Neural progenitor cell (in vitro differentiated cells): ENCODE data around the gene SFPQ. TPM values are rescaled to one million over a fixed set of nuclear protein-coding genes. Genes with fewer than 3 reads are reported as not detected.

Source experiments
- DNase-seq: peaks from one replicate; pipeline ENCODE4 v3.0.0-alpha.2; 2016; ENCODE audit warnings: low spot score
- H2AFZ ChIP-seq: fragments of 200-600 bp; sonication (generic); replicated peaks from 2 replicates; pipeline ENCODE4 v1.6.1; 2016; ENCODE audit warnings: antibody characterized with exemption
- H3F3A ChIP-seq: fragments of 200-600 bp; sonication (generic); 2 replicates; pipeline ENCODE4 v1.6.1; 2016; ENCODE audit warnings: antibody characterized with exemption, low read depth
- H3K27ac ChIP-seq: fragments of 200-600 bp; sonication (generic); 2 replicates; pipeline ENCODE4 v1.5.1; 2016; ENCODE audit warnings: mild to moderate bottlenecking
- H3K27me3 ChIP-seq: fragments of 200-600 bp; sonication (generic); 2 replicates; pipeline ENCODE4 v1.6.1; 2016; ENCODE audit warnings: mild to moderate bottlenecking, moderate library complexity
- H3K36me3 ChIP-seq: fragments of 200-600 bp; sonication (generic); 2 replicates; pipeline ENCODE4 v1.5.1; 2016
- H3K4me1 ChIP-seq: fragments of 200-600 bp; sonication (generic); 2 replicates; pipeline ENCODE4 v1.6.1; 2016; ENCODE audit warnings: mixed run types
- H3K4me2 ChIP-seq: fragments of 200-600 bp; sonication (generic); 2 replicates; pipeline ENCODE4 v1.6.1; 2016
- H3K4me3 ChIP-seq: fragments of 200-600 bp; sonication (generic); 2 replicates; pipeline ENCODE4 v1.5.1; 2016
- H3K79me2 ChIP-seq: fragments of 200-600 bp; sonication (generic); 2 replicates; pipeline ENCODE4 v1.6.1; 2016; ENCODE audit warnings: low read depth
- H3K9ac ChIP-seq: fragments of 200-600 bp; sonication (generic); 2 replicates; pipeline ENCODE4 v1.6.1; 2016
- H3K9me3 ChIP-seq: fragments of 200-600 bp; sonication (generic); 2 replicates; pipeline ENCODE4 v1.5.1; 2016; ENCODE audit warnings: low read depth
- H4K20me1 ChIP-seq: fragments of 200-600 bp; sonication (generic); 2 replicates; pipeline ENCODE4 v1.6.1; 2016; ENCODE audit warnings: low read depth
- H3K27ac Mint-ChIP-seq: 3 replicates; pipeline ENCODE4 v1.8.0; 2021; ENCODE audit warnings: mixed read lengths
- H3K27me3 Mint-ChIP-seq: 2 replicates; pipeline ENCODE4 v1.8.0; 2022; ENCODE audit warnings: low read depth, mild to moderate bottlenecking, inconsistent platforms, moderate library complexity, mixed read lengths; ENCODE audit not compliant: insufficient read depth
- H3K36me3 Mint-ChIP-seq: 3 replicates; pipeline ENCODE4 v1.8.0; 2021; ENCODE audit warnings: mixed read lengths
- H3K4me1 Mint-ChIP-seq: 3 replicates; pipeline ENCODE4 v1.8.0; 2021; ENCODE audit warnings: mixed read lengths
- H3K4me3 Mint-ChIP-seq: 3 replicates; pipeline ENCODE4 v1.8.0; 2021; ENCODE audit warnings: mild to moderate bottlenecking, moderate library complexity, mixed read lengths
- H3K9me3 Mint-ChIP-seq: 3 replicates; pipeline ENCODE4 v1.8.0; 2020; ENCODE audit warnings: mixed read lengths
- CTCF ChIP-seq: fragments of 200-600 bp; sonication (generic); IDR thresholded peaks from 2 replicates; pipeline ENCODE4 v1.5.1; 2017; ENCODE audit warnings: antibody characterized with exemption, mild to moderate bottlenecking
- EZH2 ChIP-seq: fragments of 200-600 bp; sonication (generic); IDR thresholded peaks from 2 replicates; pipeline ENCODE4 v1.6.1; 2017; ENCODE audit warnings: antibody characterized with exemption, mild to moderate bottlenecking, moderate library complexity
- EZH2phosphoT487 ChIP-seq: fragments of 200-600 bp; sonication (generic); IDR thresholded peaks from 2 replicates; pipeline ENCODE4 v1.6.1; 2017; ENCODE audit warnings: antibody characterized with exemption
- total RNA-seq: library from RNA; depleted of rRNA; stranded (reverse); fragments of >200 nt; gene quantifications from 2 replicates; pipeline ENCODE4 v1.2.3, GENCODE V29; 2015; ENCODE audit warnings: low replicate concordance

Gene SFPQ
- total RNA-seq, 1 donor from 2014 or later: 438 TPM

- Histone ChIP-seq H3K4me2 (peak overlapping the region; percentile 67), H2AFZ (peak overlapping the region; percentile 86), H3K9me3 (no peaks in the 10 kb centered on the region), H3K27ac (no peak overlapping the region), H3K4me1 (peaks cover 16% of the 10 kb centered on the region), H3K79me2 (no peaks in the 10 kb centered on the region), H3K9ac (no peak overlapping the region), H3F3A (peaks cover 19% of the 10 kb centered on the region), H4K20me1 (no peaks in the 10 kb centered on the region), H3K27me3 (no peaks in the 10 kb centered on the region), H3K4me3 (no peak overlapping the region), H3K36me3 (no peaks in the 10 kb centered on the region)
- TF ChIP-seq CTCF (no peak), EZH2phosphoT487 (no peak), EZH2 (no peak)
- no peaks in the 10 kb centered on the region for H3K9me3 Mint-ChIP-seq
- no peak overlapping the region for H3K27ac Mint-ChIP-seq
- H3K4me1 Mint-ChIP-seq: peaks cover 20% of the 10 kb centered on the region
- H3K36me3 Mint-ChIP-seq: no peaks in the 10 kb centered on the region
- H3K27me3 Mint-ChIP-seq: peaks cover 6% of the 10 kb centered on the region
- peak overlapping the region; percentile 13 for H3K4me3 Mint-ChIP-seq
- no peak for DNase-seq
Measured at GRCh38 chr1:35211120-35211414, 18.1 kb upstream of the SFPQ start.

DNA sequence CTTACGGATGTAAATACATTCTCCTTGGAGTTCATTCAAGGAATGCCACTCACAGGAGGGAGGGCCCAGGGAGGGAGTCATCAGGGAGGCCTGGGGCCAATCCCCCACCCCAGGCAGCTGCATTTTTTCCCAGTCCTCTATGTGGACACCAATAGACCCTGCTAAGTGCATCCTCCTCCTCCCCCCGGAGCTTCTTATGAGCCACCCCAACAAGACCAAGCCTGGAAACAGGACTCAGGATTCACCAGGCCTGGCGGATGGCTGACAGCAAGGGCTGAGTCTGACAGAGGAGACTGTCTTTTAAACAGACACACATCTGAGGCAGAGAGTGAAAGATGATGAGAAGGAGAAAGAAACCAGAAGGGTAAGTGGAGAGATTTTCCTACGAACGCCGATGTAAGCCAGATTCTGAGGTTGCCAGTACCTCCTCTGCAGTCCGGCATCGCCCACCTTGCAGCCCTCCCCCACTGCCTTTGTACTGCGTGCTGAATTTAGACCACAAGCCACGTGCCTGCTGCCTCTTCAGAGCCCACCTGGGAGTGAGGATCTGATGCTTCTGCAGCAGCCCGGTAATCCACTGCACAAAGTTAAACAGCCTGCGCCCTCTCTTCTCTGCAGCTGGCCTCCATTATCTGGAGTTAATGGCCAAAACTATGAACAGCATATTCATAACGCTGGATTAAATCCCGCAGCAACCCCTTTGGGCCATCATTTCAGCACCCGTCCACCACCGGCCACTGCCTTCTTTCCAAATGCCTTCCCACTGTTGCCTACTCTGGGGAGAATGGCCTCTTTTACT is 17.6 kb upstream of the SFPQ start:
- peaks cover 16% of the 10 kb centered on the region for H3K4me1 ChIP-seq
- no peak overlapping the region for H3K9ac ChIP-seq
- H3K27ac ChIP-seq: no peak overlapping the region
- TF ChIP-seq EZH2 (no peak), EZH2phosphoT487 (no peak)
- H4K20me1 ChIP-seq: no peaks in the 10 kb centered on the region
- no peaks in the 10 kb centered on the region for H3K36me3 Mint-ChIP-seq
- peaks cover 19% of the 10 kb centered on the region for H3F3A ChIP-seq
- H3K4me3 ChIP-seq: no peak overlapping the region
- H3K4me2 ChIP-seq: peak overlapping the region; percentile 67
- DNase-seq: peak; percentile 65
- H2AFZ ChIP-seq: peak overlapping the region; percentile 86
- no peaks in the 10 kb centered on the region for H3K36me3 ChIP-seq
- H3K27me3 Mint-ChIP-seq: peaks cover 6% of the 10 kb centered on the region
- no peaks in the 10 kb centered on the region for H3K9me3 Mint-ChIP-seq
- H3K4me1 Mint-ChIP-seq: peaks cover 20% of the 10 kb centered on the region
- no peaks in the 10 kb centered on the region for H3K27me3 ChIP-seq
- peak overlapping the region; percentile 13 for H3K4me3 Mint-ChIP-seq
- H3K9me3 ChIP-seq: no peaks in the 10 kb centered on the region
- H3K79me2 ChIP-seq: no peaks in the 10 kb centered on the region
- peak overlapping the region; percentile 89 for H3K27ac Mint-ChIP-seq

GRCh38 chr1:35203295-35203694 is 10.3 kb upstream of the SFPQ start:
- H3K27me3 ChIP-seq: no peaks in the 10 kb centered on the region
- no peaks in the 10 kb centered on the region for H4K20me1 ChIP-seq
- no peak overlapping the region for H3K27ac ChIP-seq
- H3K27ac Mint-ChIP-seq: no peak overlapping the region
- H3F3A ChIP-seq: no peaks in the 10 kb centered on the region
- peaks cover 5% of the 10 kb centered on the region for H3K4me1 ChIP-seq
- H2AFZ ChIP-seq: no peak overlapping the region
- no peaks in the 10 kb centered on the region for H3K9me3 Mint-ChIP-seq
- no peaks in the 10 kb centered on the region for H3K36me3 ChIP-seq
- peaks cover 9% of the 10 kb centered on the region for H3K27me3 Mint-ChIP-seq
- no peaks in the 10 kb centered on the region for H3K9me3 ChIP-seq
- H3K4me1 Mint-ChIP-seq: peaks cover 8% of the 10 kb centered on the region
- H3K36me3 Mint-ChIP-seq: no peaks in the 10 kb centered on the region
- no peaks in the 10 kb centered on the region for H3K79me2 ChIP-seq
- no peak overlapping the region for H3K4me2 ChIP-seq
- H3K4me3 Mint-ChIP-seq: no peak overlapping the region
- DNase-seq: no peak
- no peak for TF ChIP-seq EZH2
- TF ChIP-seq EZH2phosphoT487: no peak
- TF ChIP-seq CTCF: no peak
- no peak overlapping the region for H3K4me3 ChIP-seq
- no peak overlapping the region for H3K9ac ChIP-seq

- DNase-seq: peak; percentile 88
- Mint-ChIP-seq H3K9me3 (no peaks in the 10 kb centered on the region), H3K27ac (no peak overlapping the region), H3K4me1 (peaks cover 7% of the 10 kb centered on the region), H3K36me3 (no peaks in the 10 kb centered on the region), H3K27me3 (peaks cover 9% of the 10 kb centered on the region), H3K4me3 (no peak overlapping the region)
- Histone ChIP-seq H3K79me2 (no peaks in the 10 kb centered on the region), H2AFZ (peak overlapping the region; percentile 68), H3K9ac (no peak overlapping the region), H3K27ac (no peak overlapping the region), H3K4me3 (no peak overlapping the region), H3K9me3 (no peaks in the 10 kb centered on the region), H3K27me3 (no peaks in the 10 kb centered on the region), H4K20me1 (no peaks in the 10 kb centered on the region), H3F3A (no peaks in the 10 kb centered on the region), H3K36me3 (no peaks in the 10 kb centered on the region), H3K4me1 (peaks cover 5% of the 10 kb centered on the region), H3K4me2 (peak overlapping the region; percentile 56)
- TF ChIP-seq EZH2 (peak; percentile 32), CTCF (peak; percentile 86), EZH2phosphoT487 (no peak)
Measured at GRCh38 chr1:35202048-35202719, 9.2 kb upstream of the SFPQ start.
